M059J (cell line): Measurements from ENCODE around the gene PRAME. TPM values are rescaled to one million over a fixed set of nuclear protein-coding genes. Genes with fewer than 3 reads are reported as not detected.
"Not testable (repeated sequence)": the region's sequence is repeated elsewhere in the genome, so short reads cannot be mapped to it uniquely, and the experiment has no call there.

ENCODE experiments used
- DNase-seq: peaks from one replicate; pipeline ENCODE4 v3.0.0-alpha.2; 2012; ENCODE audit warnings: low read depth
- total RNA-seq: library from RNA; depleted of rRNA; stranded (reverse); fragments of >200 nt; shearing (Covaris generic); gene quantifications from 2 replicates; pipeline ENCODE4 v1.2.3, GENCODE V29; 2014

The PRAME gene
- total RNA-seq, 1 experiment from 2014 or later: not detected

DNA sequence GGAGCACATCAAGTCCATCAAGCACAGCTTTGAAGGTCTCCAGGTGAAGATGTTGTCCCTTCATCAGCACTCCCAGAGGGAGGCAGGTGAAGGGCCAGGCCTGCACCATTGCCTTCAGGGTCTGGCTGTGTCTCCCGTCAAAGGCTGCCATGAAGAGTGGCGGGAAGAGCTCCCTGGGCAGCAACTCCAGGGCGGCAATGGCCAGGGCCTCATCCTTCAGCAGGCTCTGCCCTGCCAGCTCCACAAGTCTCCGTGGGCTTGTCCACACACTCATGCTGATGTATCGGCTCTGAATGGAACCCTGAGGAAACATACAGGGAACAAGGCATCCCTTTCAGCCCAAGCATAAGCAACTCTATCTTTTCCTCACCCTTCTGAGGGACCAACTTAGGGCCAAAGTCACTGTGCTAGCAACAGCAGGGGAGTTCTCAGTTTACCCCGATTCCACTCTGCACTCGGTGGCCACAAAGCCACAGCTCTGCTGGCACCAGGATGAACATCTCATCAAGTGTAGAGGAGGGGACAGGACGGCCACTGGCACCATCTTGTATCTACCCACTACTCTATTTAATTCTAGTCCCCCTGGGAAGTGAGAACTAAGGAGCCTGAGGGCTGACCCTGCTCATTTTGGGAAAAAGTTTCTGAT is 8.2 kb downstream of the PRAME start:
- no peak for DNase-seq

DNA sequence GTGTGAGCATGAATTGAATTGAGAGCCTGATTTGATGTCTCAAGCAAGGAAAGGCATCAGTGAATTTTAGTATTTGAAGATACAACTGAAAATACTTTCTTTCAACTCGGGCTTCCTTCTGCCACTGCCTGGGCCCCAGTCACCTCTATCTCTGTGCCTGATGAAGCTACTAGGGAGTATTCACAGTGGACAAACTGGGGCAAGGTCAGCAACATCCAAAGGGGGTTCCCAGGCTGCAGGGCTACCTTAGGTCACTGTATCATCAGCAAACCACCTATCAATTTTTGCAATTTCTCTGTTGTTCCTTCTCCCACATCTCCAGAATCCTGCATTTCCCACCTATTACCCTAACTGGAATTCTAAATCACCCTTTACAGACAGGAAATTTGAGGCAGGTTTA is 10.2 kb downstream of the PRAME start:
- no peak for DNase-seq

DNA sequence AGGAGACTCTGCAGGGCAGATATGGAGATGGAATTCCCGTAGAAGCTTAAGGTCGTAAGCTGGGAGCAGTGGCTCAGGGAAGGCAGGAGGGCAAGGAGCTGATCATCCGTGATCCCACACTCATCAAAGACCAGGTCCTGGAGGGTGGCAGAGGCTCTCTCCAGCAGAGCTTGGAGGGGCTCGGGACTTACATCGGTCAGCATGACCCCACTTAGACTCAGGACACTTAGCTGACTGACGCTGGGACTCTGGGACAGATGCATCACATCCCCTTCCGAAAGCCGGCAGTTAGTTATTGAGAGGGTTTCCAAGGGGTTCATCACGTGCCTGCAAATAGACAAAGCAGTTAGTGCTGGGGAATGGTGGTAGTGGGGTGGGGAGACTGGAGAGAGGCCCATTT is 10.7 kb downstream of the PRAME start:
- no peak for DNase-seq

DNA sequence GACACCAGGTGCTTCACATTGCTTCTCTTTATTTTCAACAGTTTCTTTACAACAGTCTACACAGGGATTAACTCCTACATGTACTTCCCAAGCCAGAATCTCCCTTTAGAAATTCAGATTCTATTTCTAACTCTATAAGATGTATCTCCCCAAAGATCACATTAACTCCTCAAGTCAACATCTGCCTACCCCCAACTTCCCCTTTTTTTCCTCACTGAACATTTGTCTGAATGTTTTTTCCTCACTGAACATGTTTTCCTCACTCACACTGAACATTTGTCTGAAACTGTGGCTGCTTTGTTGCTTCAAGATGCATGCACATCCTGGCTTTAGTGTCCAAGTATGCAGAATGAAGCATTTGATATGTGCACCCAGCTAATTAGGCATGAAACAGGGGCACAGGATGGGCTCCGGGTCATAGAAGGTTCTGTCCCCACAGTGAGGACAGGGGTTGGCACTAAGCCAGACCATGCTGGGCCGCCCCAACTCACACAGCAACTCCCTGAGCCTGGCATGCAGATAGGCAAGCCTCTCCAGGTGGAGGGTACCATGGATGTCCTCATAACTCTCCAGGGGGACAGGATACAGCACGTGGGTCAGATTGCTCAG is 11.3 kb downstream of the PRAME start:
- no peak for DNase-seq

DNA sequence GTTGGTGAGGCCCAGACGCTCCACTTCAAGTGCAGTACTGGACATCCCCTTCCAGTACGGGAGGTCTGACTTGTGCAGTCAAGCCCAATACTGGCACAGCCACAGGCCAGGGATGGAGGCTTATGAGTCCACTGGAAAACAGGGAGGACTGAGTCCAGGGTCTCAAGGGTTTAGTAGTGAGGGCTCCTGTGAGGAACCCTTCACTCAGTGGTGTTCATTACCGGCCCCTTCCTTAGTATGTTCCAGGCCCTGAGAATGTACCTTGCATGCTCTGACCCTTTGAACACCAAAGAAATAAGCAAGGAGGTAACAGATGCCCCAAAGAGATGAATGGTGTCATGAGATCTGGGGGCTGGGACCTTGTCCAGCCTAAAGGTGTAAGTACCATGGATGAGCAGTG is 11.8 kb downstream of the PRAME start:
- no peak for DNase-seq

DNA sequence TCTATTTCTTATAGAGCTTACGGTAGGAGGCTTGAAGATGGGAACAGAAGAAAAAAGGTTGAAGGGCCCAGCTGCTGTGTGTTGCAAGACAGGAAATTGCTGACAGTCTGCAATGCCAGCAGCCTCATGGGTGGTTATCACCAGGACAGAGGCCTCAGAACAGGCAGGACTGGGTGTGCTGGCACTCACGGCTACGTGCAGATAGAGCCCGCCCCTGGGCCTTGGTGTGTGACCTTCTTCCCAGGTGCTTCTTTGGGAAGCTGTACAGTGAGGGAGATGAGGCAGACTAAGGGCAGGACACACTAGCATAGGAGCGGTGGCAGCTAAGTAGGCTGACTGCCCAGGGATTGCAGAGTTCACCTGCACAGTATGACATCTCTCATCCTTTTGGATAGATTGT is 12.6 kb downstream of the PRAME start:
- DNase-seq: no peak

DNA sequence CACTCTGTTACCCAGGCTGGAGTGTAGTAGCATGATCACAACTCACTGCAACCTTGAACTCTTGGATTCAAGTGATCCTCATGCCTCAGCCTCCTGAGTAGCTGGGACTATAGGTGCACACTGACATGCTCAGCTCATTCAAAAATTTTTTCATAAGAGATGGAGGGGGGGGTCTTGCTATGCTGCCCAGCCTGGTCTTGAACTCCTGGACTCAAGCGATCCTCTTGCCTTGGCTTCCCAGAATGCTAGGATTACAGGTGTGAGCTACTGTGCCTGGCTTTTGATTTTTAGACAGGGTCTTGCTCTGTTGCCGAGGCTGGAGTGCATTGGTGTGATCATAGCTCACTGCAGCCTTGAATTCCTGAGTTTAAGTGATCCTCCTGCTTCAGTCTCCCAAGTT is 14.0 kb downstream of the PRAME start:
- no peak for DNase-seq

DNA sequence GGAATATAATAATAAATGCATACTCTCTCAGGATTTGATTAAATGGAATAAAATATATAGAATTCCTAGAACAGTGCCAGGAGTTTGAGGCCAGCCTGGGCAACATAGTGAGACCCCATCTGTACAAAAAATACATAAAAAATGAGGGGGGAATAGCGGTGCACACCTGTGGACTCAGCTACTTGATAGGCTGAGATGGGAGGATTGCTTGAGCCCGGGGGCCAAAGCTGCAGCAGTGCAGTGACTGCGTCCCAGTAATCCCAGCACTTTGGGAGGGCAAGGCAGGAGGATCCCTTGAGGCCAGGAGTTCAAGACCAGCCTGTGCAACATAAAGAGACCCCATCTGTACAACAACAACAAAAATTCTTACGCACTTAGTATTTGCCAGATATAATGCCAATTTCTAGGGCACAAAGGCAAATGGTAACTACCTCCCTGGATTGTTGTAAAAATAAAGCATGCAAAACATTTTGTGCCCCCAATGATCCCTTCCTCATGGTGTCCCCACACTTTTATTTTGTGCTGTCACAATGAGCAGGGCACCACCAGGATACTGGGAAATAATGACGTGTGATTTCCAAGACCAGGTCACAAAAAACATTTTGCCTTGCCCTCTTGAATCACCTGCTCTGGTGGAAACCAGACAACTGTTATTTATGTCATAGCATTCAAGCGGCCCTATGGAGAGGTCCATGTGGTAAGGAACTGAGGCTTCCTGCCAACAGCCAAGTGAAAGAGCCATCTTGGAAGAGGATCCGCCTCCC is 20.7 kb downstream of the PRAME start:
- no peak for DNase-seq

DNA sequence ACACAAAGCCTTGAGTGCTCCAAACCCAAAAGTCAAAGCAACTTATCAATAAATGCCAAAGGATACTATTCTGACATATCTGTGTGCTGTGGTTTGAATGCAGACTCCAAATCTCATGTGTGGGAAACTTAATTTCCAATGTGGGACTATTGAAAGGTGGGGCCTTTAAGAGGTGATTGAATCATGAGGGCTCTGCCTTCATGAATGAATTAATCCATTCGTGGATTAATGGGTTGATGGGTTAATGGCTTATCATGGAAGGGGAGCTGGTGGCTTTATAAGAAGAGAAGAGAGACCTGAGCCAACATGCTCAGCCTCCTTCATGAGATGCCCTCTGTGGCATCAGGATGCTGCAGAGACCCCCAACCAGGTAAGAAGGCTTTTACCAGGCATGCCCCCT is 22.1 kb downstream of the PRAME start:
- DNase-seq: no peak

DNA sequence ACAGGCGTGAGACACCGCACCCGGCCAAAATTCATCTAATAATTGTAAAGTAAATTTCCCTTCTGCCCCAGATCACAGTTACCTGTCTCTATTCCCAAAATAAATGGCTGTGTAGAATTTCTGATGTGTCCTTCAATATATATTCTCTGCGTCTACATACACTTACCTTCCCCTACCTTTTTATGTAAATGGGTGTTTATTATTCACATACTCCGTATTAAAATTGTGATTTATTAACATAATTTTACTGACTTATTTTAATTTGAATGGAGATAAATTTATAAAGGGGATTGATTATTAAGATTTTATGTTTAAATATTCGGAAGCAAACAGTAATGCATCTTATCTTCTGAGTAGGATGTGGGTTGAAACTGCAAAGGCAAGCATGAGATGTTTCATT is 22.6 kb downstream of the PRAME start:
- DNase-seq: no peak

DNA sequence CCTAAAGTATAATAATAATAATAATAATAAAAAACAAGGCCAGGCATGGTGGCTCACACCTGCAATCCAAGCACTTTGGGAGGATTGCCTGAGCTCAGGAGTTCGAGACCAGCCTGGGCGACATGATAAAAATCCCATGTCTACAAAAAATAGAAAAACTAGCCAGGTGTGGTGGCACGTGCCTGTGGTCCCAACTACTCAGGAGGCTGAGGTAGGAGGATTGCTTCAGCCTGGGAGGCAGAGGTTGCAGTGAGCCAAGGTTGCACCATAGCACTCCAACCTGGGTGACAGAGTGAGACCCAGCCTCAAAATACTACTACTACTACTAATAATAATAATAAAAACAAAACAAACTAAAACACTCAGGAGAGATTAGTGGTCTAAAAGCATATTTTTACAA is 23.4 kb downstream of the PRAME start:
- DNase-seq: no peak

DNA sequence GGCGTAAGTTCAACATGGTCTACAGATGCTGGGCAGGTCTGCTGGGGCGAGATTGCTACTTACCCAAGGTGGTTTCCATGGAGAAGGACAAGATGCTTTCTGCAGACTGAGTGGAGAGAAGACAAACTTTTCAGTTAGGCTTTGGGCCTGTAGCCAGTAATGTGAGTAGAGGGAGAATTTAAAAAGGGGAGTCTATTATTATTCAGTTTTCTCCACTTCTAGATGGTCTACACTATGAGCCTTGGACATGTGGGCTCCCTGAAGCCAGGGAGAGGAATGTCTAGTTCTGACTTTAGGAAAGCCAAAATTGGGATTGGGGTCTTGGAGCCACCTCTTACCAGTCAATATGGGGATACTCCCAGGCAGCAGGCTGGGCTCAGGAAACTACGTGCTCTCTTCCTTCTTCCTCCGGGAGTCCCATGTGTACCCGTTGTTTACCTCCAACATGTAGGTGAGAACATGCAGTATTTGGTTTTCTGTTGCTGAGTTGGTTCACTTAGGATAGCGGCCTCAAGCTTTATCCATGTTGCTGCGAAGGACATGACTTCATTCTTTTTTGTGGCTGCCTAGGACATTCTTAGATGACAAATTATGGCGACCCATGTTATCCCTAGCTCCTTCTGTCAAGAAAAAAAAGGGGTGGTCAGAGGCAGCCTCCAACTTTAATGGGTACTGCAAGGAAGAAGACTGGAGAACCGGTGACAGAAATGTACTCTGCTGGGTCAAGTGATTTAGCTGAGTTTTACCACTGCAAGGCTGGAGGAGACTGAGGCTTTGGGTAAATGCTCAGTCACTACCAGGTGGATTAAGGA is 24.3 kb downstream of the PRAME start:
- DNase-seq: no peak

DNA sequence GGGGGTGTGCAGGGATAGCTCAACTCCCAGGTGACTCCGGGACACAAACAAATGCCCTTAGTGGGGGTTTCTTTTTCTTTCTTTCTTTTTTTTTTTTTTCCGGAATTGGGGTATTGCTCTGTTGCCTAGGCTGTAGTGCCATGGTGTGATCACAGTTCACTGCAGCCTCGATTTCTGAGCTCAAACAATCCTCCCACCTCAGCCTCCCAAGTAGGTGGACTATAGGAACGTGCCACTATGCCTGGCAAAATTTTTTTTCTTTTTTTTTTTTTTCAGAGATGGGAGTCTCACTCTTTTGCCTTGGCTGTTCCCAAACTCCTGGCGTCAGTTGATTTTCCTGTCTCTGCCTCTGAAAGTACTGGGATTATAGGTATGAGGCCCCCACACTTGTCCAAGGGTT is 25.2 kb downstream of the PRAME start:
- no peak for DNase-seq

DNA sequence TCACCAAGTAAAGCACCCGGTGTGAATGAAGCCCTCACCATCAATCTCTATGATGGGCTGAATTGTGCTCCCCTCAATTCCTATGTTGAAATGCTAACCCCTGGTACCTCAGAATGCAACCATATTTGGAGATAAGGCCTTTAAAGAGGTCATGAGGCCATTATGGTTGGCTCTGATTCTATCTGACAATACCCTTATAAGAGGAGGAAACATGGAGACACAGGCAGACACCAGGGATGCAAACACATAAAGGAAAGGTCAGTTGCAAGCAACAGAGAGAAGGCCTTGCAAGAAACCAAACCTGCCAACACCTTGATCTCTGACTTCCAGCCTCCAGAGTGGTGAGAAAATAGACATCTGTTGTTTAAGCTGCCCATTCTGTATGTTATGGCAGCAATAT is 25.6 kb downstream of the PRAME start:
- DNase-seq: no peak

DNA sequence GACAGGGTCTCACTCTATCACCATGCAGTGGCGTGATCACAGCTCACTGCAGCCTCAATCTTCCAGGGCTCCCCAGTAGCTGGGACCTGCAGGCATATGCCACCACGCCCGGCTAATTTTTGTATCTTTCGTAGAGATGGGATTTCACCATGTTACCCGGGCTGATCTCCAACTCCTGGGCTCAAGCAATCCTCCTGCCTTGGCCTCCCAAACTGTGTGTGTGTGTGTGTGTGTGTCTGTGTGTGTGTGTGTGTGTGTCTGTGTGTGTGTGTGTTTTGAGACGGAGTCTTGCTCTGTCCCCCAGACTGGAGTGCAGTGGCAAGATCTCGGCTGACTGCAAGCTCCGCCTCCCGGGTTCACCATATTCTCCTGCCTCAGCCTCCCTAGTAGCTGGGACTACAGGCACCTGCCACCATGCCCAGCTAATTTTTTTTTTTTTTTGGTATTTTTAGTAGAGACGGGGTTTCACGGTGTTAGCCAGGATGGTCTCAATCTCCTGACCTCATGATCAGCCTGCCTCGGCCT is 26.5 kb downstream of the PRAME start:
- not testable (repeated sequence) for DNase-seq

DNA sequence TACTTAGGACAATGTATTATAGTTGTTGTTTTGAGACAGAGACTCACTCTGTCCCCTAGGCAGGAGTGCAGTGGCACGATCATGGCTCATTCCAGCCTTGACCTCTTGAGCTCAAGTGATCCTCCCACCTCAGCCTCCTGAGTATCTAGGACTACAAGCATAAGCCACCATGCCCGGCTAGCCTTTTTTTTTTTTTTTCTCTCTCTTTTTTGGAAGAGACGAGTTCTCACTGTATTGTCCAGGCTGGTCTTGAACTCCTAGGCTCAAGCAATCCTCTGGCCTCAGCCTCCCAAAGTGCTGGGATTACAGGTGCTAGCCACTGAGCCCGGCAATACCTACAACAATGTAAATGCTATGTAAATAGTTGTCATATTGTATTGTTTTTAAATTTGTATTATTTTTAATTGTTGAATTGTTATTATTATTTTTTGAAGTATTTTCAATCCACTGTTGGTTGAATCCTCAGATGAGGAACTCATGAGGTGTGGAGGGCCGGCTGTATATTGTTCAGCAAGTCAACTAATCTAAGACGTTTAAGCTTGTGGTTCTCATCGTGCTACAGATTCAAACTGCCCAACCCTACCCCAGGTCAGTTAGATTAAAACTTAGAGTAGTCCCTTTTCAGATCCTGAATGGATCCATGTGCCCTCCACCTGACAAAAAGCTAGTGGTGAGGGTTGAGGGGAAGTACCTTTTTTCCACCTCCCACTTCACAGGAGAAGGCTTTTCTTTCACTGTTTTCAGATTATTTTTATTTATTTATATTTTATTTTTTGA is 27.1 kb downstream of the PRAME start:
- DNase-seq: no peak

DNA sequence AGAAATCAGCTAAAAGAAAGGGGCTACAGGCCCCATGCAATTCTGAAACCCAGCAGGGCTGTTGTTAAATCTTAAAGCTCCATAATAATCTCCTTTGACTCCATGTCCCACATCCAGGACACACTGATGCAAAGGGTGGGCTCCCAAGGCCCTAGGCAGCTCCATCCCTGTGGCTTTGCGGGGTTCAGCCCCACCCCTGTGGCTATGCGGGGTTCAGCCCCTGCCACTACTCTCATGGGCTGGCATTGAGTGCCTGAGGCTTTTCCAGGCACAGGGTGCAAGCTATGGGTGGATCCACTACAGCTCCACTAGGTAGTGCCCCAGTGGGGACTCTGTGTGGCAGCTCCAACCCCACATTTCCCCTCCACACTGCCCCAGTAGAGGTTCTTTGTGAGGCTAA is 30.3 kb downstream of the PRAME start:
- DNase-seq: no peak

DNA sequence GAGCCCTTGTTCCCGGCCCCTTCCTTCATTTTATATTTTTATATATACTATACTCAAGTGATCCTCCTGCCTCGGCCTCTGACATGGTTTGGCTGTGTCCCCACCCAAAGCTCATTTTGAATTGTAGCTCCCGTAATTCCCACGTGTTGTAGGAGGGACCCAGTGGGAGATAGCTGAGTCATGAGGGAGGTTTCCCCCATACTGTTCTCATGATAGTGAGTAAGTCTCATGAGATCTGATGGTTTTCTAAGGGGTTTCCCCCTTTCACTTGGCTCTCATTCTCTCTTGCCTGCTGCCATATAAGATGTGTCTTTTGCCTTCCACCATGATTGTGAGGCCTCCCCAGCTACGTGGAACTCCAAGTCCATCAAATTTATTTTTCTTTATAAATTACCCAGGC is 31.8 kb downstream of the PRAME start:
- DNase-seq: no peak

DNA sequence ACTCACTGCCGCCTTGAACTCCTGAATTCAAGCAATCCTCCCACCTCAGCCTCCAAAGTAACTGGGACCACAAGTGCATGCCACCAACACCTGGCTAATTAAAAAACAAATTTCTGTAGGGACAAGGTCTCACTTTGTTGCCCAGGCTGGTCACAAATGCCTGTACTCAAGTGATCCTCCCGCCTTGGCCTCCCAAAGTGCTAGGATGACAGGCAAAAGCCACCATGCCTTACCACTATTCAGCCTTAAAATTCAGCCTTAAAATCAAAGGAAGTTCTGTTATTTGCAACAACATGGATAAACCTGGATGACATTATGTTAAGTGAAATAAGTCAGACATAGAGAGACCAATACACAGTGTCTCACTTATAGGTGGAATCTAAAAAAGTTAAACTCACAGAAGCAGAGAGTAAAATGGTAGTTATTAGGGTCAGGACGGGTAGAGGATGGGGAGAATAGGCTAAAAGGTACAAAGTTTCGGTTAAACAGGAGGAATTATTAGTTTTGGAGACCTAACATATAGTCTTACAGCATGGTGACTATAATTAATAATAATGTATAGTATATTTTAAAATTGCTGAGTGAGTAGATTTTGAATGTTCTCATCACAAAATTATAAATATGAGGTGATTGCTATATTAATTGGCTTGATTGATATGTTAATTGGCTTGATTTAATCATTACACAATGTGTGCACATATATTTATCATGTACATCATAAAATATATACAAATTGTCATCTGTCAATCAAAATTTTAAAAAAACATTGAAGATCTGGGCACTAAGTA is 32.7 kb downstream of the PRAME start:
- no peak for DNase-seq

DNA sequence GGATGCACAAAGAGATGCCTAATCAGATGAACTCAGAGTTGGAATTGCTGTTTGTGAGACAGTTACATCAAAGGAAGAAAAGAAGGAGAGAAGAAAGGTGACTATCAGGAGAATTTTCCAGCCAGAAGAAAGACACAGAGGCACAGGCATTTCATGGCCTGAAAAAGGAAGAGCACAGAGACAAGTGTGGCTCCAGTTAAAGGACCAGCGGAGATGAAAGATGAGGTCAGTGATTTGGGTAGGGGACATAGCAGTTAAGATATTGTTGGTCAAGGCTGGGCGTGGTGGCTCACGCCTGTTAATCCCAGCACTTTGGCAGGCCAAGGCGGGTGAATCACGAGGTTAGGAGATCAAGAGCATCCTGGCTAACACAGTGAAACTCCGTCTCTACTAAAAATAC is 35.6 kb downstream of the PRAME start:
- no peak for DNase-seq

DNA sequence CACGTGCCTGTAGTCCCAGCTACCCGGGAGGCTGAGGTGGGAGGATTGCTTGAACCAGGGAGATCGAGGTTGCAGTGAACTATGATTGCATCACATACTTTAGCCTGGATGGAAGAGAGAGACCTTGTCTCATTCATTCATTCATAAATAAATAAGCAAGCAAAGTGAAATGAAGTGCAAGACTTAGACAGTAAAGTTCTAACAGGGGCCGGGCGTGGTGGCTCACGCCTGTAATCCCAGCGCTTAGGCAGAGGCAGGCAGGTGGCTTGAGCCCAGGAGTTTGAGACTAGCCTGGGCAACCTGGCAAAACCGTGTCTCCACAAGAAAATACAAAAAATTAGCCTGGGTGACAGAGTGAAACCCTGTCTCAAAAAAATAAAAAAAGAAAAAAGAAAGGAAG is 37.4 kb downstream of the PRAME start:
- DNase-seq: no peak
